Panc1 (cell line): ENCODE data around the gene KRTAP5-6. TPM values are rescaled to one million over a fixed set of nuclear protein-coding genes. Genes with fewer than 3 reads are reported as not detected.
A peak's percentile ranks its signal among the peaks of the same experiment; 100 is the strongest.

Experiments used
- ATAC-seq: fragments of 200-7000 bp; cut with Tn5 transposase; 2 replicates; pipeline ENCODE4 v1.9.1; 2020; ENCODE audit warnings: mild to moderate bottlenecking, moderate library complexity
- BruUV-seq: library from RNA; stranded (reverse); fragments of 400-500 nt; replicated peaks from 2 replicates; lab custom pipeline; 2021; lab: Mats Ljungman, UMichigan
- CTCF ChIA-PET: fragments of 300-600 bp; sonication (Branson Sonifier 250); formaldehyde crosslinking; loops from one replicate; lab custom pipeline; 2022; ENCODE audit warnings: antibody characterized with exemption; lab: Charles Lee
- POLR2A ChIA-PET: fragments of 300-600 bp; sonication (Branson Sonifier 250); formaldehyde crosslinking; loops from one replicate; lab custom pipeline; 2022; ENCODE audit warnings: antibody characterized with exemption; lab: Charles Lee
- DNase-seq: peaks from one replicate; pipeline ENCODE4 v3.0.0-alpha.2; 2010; ENCODE audit warnings: low read depth, low spot score
- H3K27ac ChIP-seq: 2 replicates; pipeline ENCODE4 v1.5.1; 2011; ENCODE audit warnings: mild to moderate bottlenecking, low read length, inconsistent platforms
- H3K27me3 ChIP-seq: fragments of 200-500 bp; sonication (Bioruptor generic); 2 replicates; pipeline ENCODE4 v1.6.0; 2014; ENCODE audit warnings: low read length, inconsistent platforms; ENCODE audit not compliant: control insufficient read depth, insufficient read depth
- H3K36me3 ChIP-seq: fragments of 200-500 bp; sonication (Bioruptor generic); 2 replicates; pipeline ENCODE4 v1.5.1; 2014; ENCODE audit warnings: inconsistent platforms, mild to moderate bottlenecking, low read length, moderate library complexity; ENCODE audit not compliant: control insufficient read depth, insufficient read depth
- H3K4me1 ChIP-seq: 2 replicates; pipeline ENCODE4 v1.5.1; 2011; ENCODE audit warnings: inconsistent platforms, mild to moderate bottlenecking, low read length, moderate library complexity; ENCODE audit not compliant: control insufficient read depth, insufficient read depth
- H3K4me3 ChIP-seq, 2 experiments: 2 replicates each; pipeline ENCODE4 v1.5.1; 2011 to 2012; ENCODE audit warnings: low read depth in 2 of 2, low read length in 2 of 2, mild to moderate bottlenecking in 2 of 2, inconsistent platforms in 1 of 2, moderate library complexity in 1 of 2
- H3K9me3 ChIP-seq: fragments of 200-500 bp; sonication (Bioruptor generic); 2 replicates; pipeline ENCODE4 v1.5.1; 2014; ENCODE audit warnings: low read depth, mild to moderate bottlenecking, inconsistent platforms, low read length, moderate library complexity; ENCODE audit not compliant: control insufficient read depth, insufficient read depth
- CTCF ChIP-seq: fragments of 450-650 bp; IDR thresholded peaks from 2 replicates; pipeline ENCODE4 v1.5.1; 2017; ENCODE audit warnings: mild to moderate bottlenecking
- POLR2AphosphoS5 ChIP-seq: IDR thresholded peaks from 2 replicates; pipeline ENCODE4 v1.6.1; 2012; ENCODE audit warnings: mild to moderate bottlenecking, low read depth, low read length, moderate library complexity
- REST ChIP-seq, 2 experiments: IDR thresholded peaks; 2 replicates each; pipeline ENCODE4 v1.6.1; 2011 to 2012; ENCODE audit warnings: low read depth in 2 of 2, control low read depth in 1 of 2, low read length in 1 of 2, mild to moderate bottlenecking in 1 of 2, moderate library complexity in 1 of 2; ENCODE audit not compliant: insufficient read depth in 1 of 2
- SIN3A ChIP-seq: IDR thresholded peaks from 2 replicates; pipeline ENCODE4 v1.6.1; 2012; ENCODE audit warnings: low read depth, mild to moderate bottlenecking, low read length, moderate library complexity, borderline replicate concordance; ENCODE audit not compliant: insufficient read depth
- TCF7L2 ChIP-seq: IDR thresholded peaks from 2 replicates; pipeline ENCODE4 v1.6.1; 2011; ENCODE audit warnings: mild to moderate bottlenecking, low read depth, low read length, inconsistent platforms
- in situ Hi-C: cut with HindIII; loops from 2 replicates; pipeline ENCODE4 v1.10.0; 2016; ENCODE audit warnings: low sequenced_read_pairs, low pct_unique_long_range_greater_than_20kb
- intact Hi-C: fragments of 100-400 bp; cut with micrococcal nuclease; formaldehyde crosslinking; loops from one replicate; pipeline ENCODE4 v1.10.0; 2022; ENCODE audit not compliant: unreplicated experiment
- total RNA-seq: library from RNA; stranded (reverse); gene quantifications from one replicate; pipeline ENCODE4 v1.2.1, GENCODE V29; 2021; ENCODE audit not compliant: unreplicated experiment

The KRTAP5-6 gene
- total RNA-seq, 1 experiment from 2014 or later, result not detected

GRCh38 chr11:1732418-1733008, 35.5 kb downstream of the KRTAP5-6 start:
- ChIA-PET POLR2A (interaction anchor here (0.5 to 0.9 kb wide), 2 partner anchors 23 to 39 kb away, joined by 3 to 10 read pairs; no protein-coding TSS in a partner anchor), CTCF (interaction anchor here (0.6 kb wide), 1 partner anchor 15 kb away, joined by 7 read pairs; no protein-coding TSS in a partner anchor)
- Histone ChIP-seq H3K27me3 (peaks cover 5% of the 10 kb centered on the region; the same call in 1 of the 2 replicates), H3K9me3 (peaks cover 7% of the 10 kb centered on the region; the same call in 1 of the 2 replicates), H3K27ac (no peak overlapping the region), H3K4me1 (no peaks in the 10 kb centered on the region), H3K4me3 (no peak overlapping the region), H3K36me3 (no peaks in the 10 kb centered on the region)
- ATAC-seq (peak; percentile 25; the same call in 1 of the 2 replicates), DNase-seq (no peak)
- intact Hi-C loops (no loop called here), in situ Hi-C loops (no loop called here)
- no TSS peak for BruUV-seq
- no peak for TF ChIP-seq CTCF
- TF ChIP-seq TCF7L2, result no peak
- no peak for TF ChIP-seq POLR2AphosphoS5
- no peak for TF ChIP-seq SIN3A
- TF ChIP-seq REST (IDR thresholded peaks at IDR 0.05; ENCODE audit: insufficient read depth in 1 of 2, low read depth in 2 of 2, low read length in 1 of 2), result no peak

DNA sequence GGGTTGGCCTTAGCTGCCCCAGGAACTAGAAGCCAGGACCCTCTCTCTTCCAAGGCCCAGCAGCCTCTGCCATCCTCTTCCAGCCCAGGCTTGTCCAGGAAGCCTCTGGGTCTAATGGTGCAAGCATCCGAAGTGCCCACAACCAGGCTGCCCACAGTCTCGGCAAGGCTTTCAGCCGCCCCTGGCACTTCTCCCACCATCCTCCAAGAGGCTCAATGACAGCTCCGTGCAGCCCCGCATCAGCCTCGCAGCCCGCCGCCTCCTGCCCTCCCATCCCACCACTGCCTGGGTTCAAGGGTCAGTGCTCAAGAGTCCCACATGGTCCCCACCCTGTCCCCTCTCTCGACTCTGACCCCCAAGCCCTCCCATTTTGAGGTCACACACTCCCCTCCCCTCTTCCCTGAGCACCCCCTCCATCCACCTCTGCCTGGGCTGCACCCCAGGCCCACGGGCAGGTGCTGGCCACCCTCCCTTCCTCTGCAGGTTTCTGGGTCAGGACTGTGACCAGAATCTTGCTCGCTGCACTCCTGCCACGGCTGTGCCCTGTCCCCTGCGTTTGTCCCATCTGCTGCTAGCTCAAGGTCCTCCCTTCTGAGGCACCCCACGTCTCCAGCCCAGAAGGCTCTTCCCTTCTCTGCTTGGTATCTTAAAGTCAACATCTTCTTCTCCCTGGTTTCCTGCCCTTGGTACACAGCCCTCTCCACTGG, 36.2 kb downstream of the KRTAP5-6 start:
- Histone ChIP-seq H3K9me3 (peaks cover 13% of the 10 kb centered on the region; the same call in 1 of the 2 replicates), H3K4me3 (no peak overlapping the region), H3K36me3 (no peaks in the 10 kb centered on the region), H3K4me1 (no peaks in the 10 kb centered on the region), H3K27me3 (peaks cover 5% of the 10 kb centered on the region; the same call in 1 of the 2 replicates), H3K27ac (no peak overlapping the region)
- intact Hi-C loops, result no loop called here
- ATAC-seq, result peak; percentile 13
- BruUV-seq, result no TSS peak
- in situ Hi-C loops, result no loop called here
- ChIA-PET POLR2A (interaction anchor here (0.5 to 0.9 kb wide), 3 partner anchors 24 to 50 kb away, joined by 3 to 10 read pairs (median 3); no protein-coding TSS in a partner anchor), CTCF (interaction anchor here (0.6 kb wide), 1 partner anchor 16 kb away, joined by 7 read pairs; no protein-coding TSS in a partner anchor)
- TF ChIP-seq CTCF, result no peak
- TF ChIP-seq TCF7L2, result no peak
- TF ChIP-seq REST (IDR thresholded peaks at IDR 0.05; ENCODE audit: insufficient read depth in 1 of 2, low read depth in 2 of 2, low read length in 1 of 2), result no peak
- TF ChIP-seq SIN3A, result no peak
- TF ChIP-seq POLR2AphosphoS5, result no peak
- no peak for DNase-seq
